SK-N-SH (cell line): Measurements from ENCODE around the gene ZNF562. TPM values are rescaled to one million over a fixed set of nuclear protein-coding genes. Genes with fewer than 3 reads are reported as not detected.
"Not testable (repeated sequence)": the region's sequence is repeated elsewhere in the genome, so short reads cannot be mapped to it uniquely, and the experiment has no call there.

Experiments used
- CTCF ChIA-PET: fragments of 300-600, 350-600 bp; formaldehyde crosslinking; extraction: SDS; loops from one replicate; lab custom pipeline; 2021; lab: Yijun Ruan, JAX
- POLR2A ChIA-PET: fragments of 350-600 bp; sonication (Branson Sonifier 250); formaldehyde crosslinking; extraction: SDS; loops from one replicate; lab custom pipeline; 2020; ENCODE audit warnings: antibody characterized with exemption, inconsistent platforms; lab: Yijun Ruan, JAX
- DNase-seq: peaks from one replicate; pipeline ENCODE4 v3.0.0; 2012
- H2AFZ ChIP-seq: fragments of 200-600 bp; sonication (generic); 2 replicates; pipeline ENCODE4 v1.8.1; 2016; ENCODE audit warnings: antibody characterized with exemption, mild to moderate bottlenecking, low read depth
- H3F3A ChIP-seq: fragments of 200-600 bp; sonication (generic); replicated peaks from 2 replicates; pipeline ENCODE3; 2016; ENCODE audit warnings: antibody characterized with exemption, mild to moderate bottlenecking; ENCODE audit not compliant: insufficient read depth
- H3K27ac ChIP-seq, 2 experiments: fragments of 200-500 bp in 1 of 2; fragments of 200-600 bp in 1 of 2; sonication (Bioruptor generic) in 1 of 2; sonication (generic), shearing (Covaris generic) in 1 of 2; 2 replicates each; pipeline versions ENCODE4 v1.5.1 to v1.6.1; 2014 to 2016; ENCODE audit warnings: low read depth in 2 of 2, inconsistent platforms in 1 of 2, low read length in 1 of 2, mild to moderate bottlenecking in 1 of 2, mixed read lengths in 1 of 2
- H3K27me3 ChIP-seq: fragments of 200-600 bp; sonication (generic), shearing (Covaris generic); 2 replicates; pipeline ENCODE4 v1.6.1; 2016; ENCODE audit warnings: mixed run types; ENCODE audit not compliant: insufficient read depth
- H3K36me3 ChIP-seq, 2 experiments: fragments of 200-500 bp in 1 of 2; fragments of 200-600 bp in 1 of 2; sonication (Bioruptor generic) in 1 of 2; sonication (generic) in 1 of 2; replicated peaks in 1 of 2; 2 replicates each; pipeline versions ENCODE3 to v1.5.1; 2014 to 2016; ENCODE audit warnings: low read length in 1 of 2, mild to moderate bottlenecking in 1 of 2; ENCODE audit not compliant: insufficient read depth in 2 of 2, control insufficient read depth in 1 of 2
- H3K4me1 ChIP-seq, 2 experiments: fragments of 200-500 bp in 1 of 2; fragments of 200-600 bp in 1 of 2; sonication (Bioruptor generic) in 1 of 2; sonication (generic), shearing (Covaris generic) in 1 of 2; 2 replicates each; pipeline versions ENCODE4 v1.5.1 to v1.6.1; 2014 to 2016; ENCODE audit warnings: low read depth in 1 of 2, low read length in 1 of 2, mixed run types in 1 of 2; ENCODE audit not compliant: insufficient read depth in 2 of 2, control insufficient read depth in 1 of 2
- H3K4me2 ChIP-seq: fragments of 200-600 bp; sonication (generic), shearing (Covaris generic); 2 replicates; pipeline ENCODE4 v1.6.1; 2017; ENCODE audit warnings: mixed run types
- H3K4me3 ChIP-seq, 2 experiments: fragments of 200-500 bp in 1 of 2; fragments of 200-600 bp in 1 of 2; sonication (Bioruptor generic) in 1 of 2; sonication (generic), shearing (Covaris generic) in 1 of 2; 2 replicates each; pipeline versions ENCODE4 v1.5.1 to v1.8.1; 2014 to 2016; ENCODE audit warnings: low read depth in 2 of 2, inconsistent platforms in 1 of 2, low read length in 1 of 2, mild to moderate bottlenecking in 1 of 2, mixed read lengths in 1 of 2, moderate library complexity in 1 of 2
- H3K79me2 ChIP-seq: fragments of 200-600 bp; sonication (generic); 2 replicates; pipeline ENCODE4 v1.8.1; 2017; ENCODE audit warnings: mild to moderate bottlenecking; ENCODE audit not compliant: insufficient read depth
- H3K9ac ChIP-seq: fragments of 200-600 bp; sonication (generic); 2 replicates; pipeline ENCODE4 v1.6.1; 2017; ENCODE audit warnings: mixed run types
- H3K9me2 ChIP-seq: fragments of 200-600 bp; sonication (generic); 2 replicates; pipeline ENCODE4 v1.6.1; 2017; ENCODE audit warnings: mixed run types
- H3K9me3 ChIP-seq: fragments of 200-600 bp; sonication (generic); 2 replicates; pipeline ENCODE4 v1.6.1; 2017; ENCODE audit warnings: mixed run types, mild to moderate bottlenecking, moderate library complexity
- H4K20me1 ChIP-seq: fragments of 200-600 bp; sonication (generic); 2 replicates; pipeline ENCODE4 v1.6.1; 2017; ENCODE audit warnings: mild to moderate bottlenecking, mixed run types; ENCODE audit not compliant: insufficient read depth
- CTCF ChIP-seq: fragments of 200-600 bp; sonication (generic); IDR thresholded peaks from 2 replicates; pipeline ENCODE4 v1.6.1; 2017; ENCODE audit warnings: antibody characterized with exemption, mild to moderate bottlenecking, moderate library complexity
- ELF1 ChIP-seq: IDR thresholded peaks from 2 replicates; pipeline ENCODE4 v1.4.0; 2012
- EP300 ChIP-seq, 2 experiments: IDR thresholded peaks; 2 replicates each; pipeline versions ENCODE4 v1.4.0 to v1.6.1; 2012; ENCODE audit warnings: borderline replicate concordance in 1 of 2, low read depth in 1 of 2, low read length in 1 of 2
- FOSL2 ChIP-seq: IDR thresholded peaks from 2 replicates; pipeline ENCODE4 v1.4.0; 2012; ENCODE audit warnings: low read depth, mild to moderate bottlenecking, moderate library complexity, borderline replicate concordance
- FOXM1 ChIP-seq: IDR thresholded peaks from 2 replicates; pipeline ENCODE4 v1.4.0; 2012; ENCODE audit warnings: low read depth, mild to moderate bottlenecking
- MAX ChIP-seq: IDR thresholded peaks from 2 replicates; pipeline ENCODE4 v1.4.0; 2012; ENCODE audit warnings: low read depth
- MXI1 ChIP-seq: IDR thresholded peaks from 2 replicates; pipeline ENCODE4 v1.6.1; 2012; ENCODE audit warnings: mild to moderate bottlenecking, low read depth, low read length, improper control_type of control experiment
- REST ChIP-seq: IDR thresholded peaks from 2 replicates; pipeline ENCODE4 v1.6.1; 2012; ENCODE audit warnings: mild to moderate bottlenecking, low read depth, low read length, moderate library complexity
- RFX5 ChIP-seq: IDR thresholded peaks from 2 replicates; pipeline ENCODE4 v1.6.1; 2012; ENCODE audit warnings: mild to moderate bottlenecking, improper control_type of control experiment, low read length
- RXRA ChIP-seq: IDR thresholded peaks from 2 replicates; pipeline ENCODE4 v1.4.0; 2012; ENCODE audit warnings: low read depth, mild to moderate bottlenecking, borderline replicate concordance
- SIN3A ChIP-seq: IDR thresholded peaks from 2 replicates; pipeline ENCODE4 v1.6.1; 2012; ENCODE audit warnings: low read depth, mild to moderate bottlenecking, low read length, moderate library complexity, borderline replicate concordance
- SMC3 ChIP-seq: IDR thresholded peaks from 2 replicates; pipeline ENCODE4 v1.6.1; 2012; ENCODE audit warnings: low read depth, low read length, improper control_type of control experiment
- TEAD4 ChIP-seq: IDR thresholded peaks from 2 replicates; pipeline ENCODE4 v1.4.0; 2012; ENCODE audit warnings: mild to moderate bottlenecking, borderline replicate concordance; ENCODE audit not compliant: insufficient read depth
- WGBS: methylation state at CpG from one replicate; pipeline ENCODE4 v1.1.6; 2017; ENCODE audit warnings: low lambda C conversion rate; 5-methylcytosine and 5-hydroxymethylcytosine counted together
- polyA plus RNA-seq, 3 experiments: library from polyadenylated mRNA; depleted of rRNA; stranded (reverse); fragments of >200 nt; gene quantifications; 2 replicates each; pipeline ENCODE4 v1.2.3, GENCODE V29; 2012
- TF ChIP-seq, protein P1 (sequence below): fragments of 150-350 bp; IDR thresholded peaks from 2 replicates; pipeline ENCODE4 v1.6.1; 2016; ENCODE audit warnings: mild to moderate bottlenecking, low read depth, low read length

Gene ZNF562
- polyA plus RNA-seq, 1 of the 3 experiments (the other 2 are of a cell fraction) = 3.1 TPM

- H3K9ac ChIP-seq, H2AFZ ChIP-seq, H3K4me2 ChIP-seq, H3F3A ChIP-seq, H3K9me2 ChIP-seq, H4K20me1 ChIP-seq, H3K27me3 ChIP-seq, H3K27ac ChIP-seq, H3K9me3 ChIP-seq, DNase-seq, H3K4me3 ChIP-seq, H3K4me1 ChIP-seq: not testable (repeated sequence)
- WGBS = 91% methylated on average over 3 of the region's 3 CpGs
- ChIA-PET POLR2A (interaction anchor here (1.0 kb wide), 1 partner anchor 9 kb away, joined by 3 read pairs; no protein-coding TSS in a partner anchor), CTCF (interaction anchor here (1.4 kb wide), 1 partner anchor 26 kb away, joined by 7 read pairs; no protein-coding TSS in a partner anchor)
- Histone ChIP-seq H3K79me2 (peaks cover 17% of the 10 kb centered on the region; the same call in 1 of the 2 replicates), H3K36me3 (peaks cover 37 to 81% of the 10 kb centered on the region in 2 experiments)
These were observed 23.4 kb downstream of the ZNF562 start for GRCh38 chr19:9651464-9651863.

- peaks cover 17% of the 10 kb centered on the region; the same call in 1 of the 2 replicates for H3K79me2 ChIP-seq
- POLR2A ChIA-PET = no interaction called here
- 75% methylated on average over 2 of the region's 5 CpGs for WGBS
These were observed 24.6 kb downstream of the ZNF562 start for GRCh38 chr19:9650345-9650744.

More at GRCh38 chr19:9650345-9650744, 24.6 kb downstream of the ZNF562 start:
- Histone ChIP-seq H3F3A (peaks cover 5% of the 10 kb centered on the region), H3K36me3 (peaks cover 32 to 78% of the 10 kb centered on the region in 2 experiments), H4K20me1 (no peaks in the 10 kb centered on the region), H3K27ac (no peak overlapping the region), H3K9me2 (no peaks in the 10 kb centered on the region), H2AFZ (no peak overlapping the region), H3K4me1 (no peaks in the 10 kb centered on the region), H3K4me2 (no peak overlapping the region), H3K9ac (no peak overlapping the region), H3K9me3 (peaks cover 9% of the 10 kb centered on the region; the same call in 1 of the 2 replicates), H3K4me3 (no peak overlapping the region), H3K27me3 (no peaks in the 10 kb centered on the region)
- CTCF ChIA-PET = no interaction called here
- no peak for DNase-seq
- TF ChIP-seq MAX = no peak
- no peak for TF ChIP-seq FOSL2
- TF ChIP-seq REST = no peak
- no peak for TF ChIP-seq ELF1
- TF ChIP-seq MXI1 = no peak
- TF ChIP-seq, protein P1, sequence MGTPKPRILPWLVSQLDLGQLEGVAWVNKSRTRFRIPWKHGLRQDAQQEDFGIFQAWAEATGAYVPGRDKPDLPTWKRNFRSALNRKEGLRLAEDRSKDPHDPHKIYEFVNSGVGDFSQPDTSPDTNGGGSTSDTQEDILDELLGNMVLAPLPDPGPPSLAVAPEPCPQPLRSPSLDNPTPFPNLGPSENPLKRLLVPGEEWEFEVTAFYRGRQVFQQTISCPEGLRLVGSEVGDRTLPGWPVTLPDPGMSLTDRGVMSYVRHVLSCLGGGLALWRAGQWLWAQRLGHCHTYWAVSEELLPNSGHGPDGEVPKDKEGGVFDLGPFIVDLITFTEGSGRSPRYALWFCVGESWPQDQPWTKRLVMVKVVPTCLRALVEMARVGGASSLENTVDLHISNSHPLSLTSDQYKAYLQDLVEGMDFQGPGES = no peak
- no peak for TF ChIP-seq FOXM1
- no peak for TF ChIP-seq RFX5
- TF ChIP-seq CTCF = no peak
- no peak for TF ChIP-seq TEAD4
- no peak for TF ChIP-seq EP300 (IDR thresholded peaks at IDR 0.05; ENCODE audit: borderline replicate concordance in 1 of 2, low read depth in 1 of 2, low read length in 1 of 2)
- no peak for TF ChIP-seq SMC3
- no peak for TF ChIP-seq SIN3A
- no peak for TF ChIP-seq RXRA
